Gastroesophageal sphincter (tissue), 3 donors: ENCODE measurements around the gene DIP2C.

Experiments used
- POLR2AphosphoS5 ChIP-seq: sonication (generic); formaldehyde crosslinking; IDR thresholded peaks from one replicate; pipeline ENCODE4 v1.6.1; 2017; ENCODE audit warnings: antibody characterized with exemption
- TF ChIP-seq, protein P1 (sequence below), 4 experiments: fragments of 200-600 bp in 2 of 4; fragments of 450-650 bp in 2 of 4; sonication (generic) in 1 of 4; IDR thresholded peaks; one replicate each; pipeline ENCODE4 v1.5.1; 2017 to 2019; ENCODE audit warnings: antibody characterized with exemption in 4 of 4, mild to moderate bottlenecking in 2 of 4, moderate library complexity in 2 of 4

DNA sequence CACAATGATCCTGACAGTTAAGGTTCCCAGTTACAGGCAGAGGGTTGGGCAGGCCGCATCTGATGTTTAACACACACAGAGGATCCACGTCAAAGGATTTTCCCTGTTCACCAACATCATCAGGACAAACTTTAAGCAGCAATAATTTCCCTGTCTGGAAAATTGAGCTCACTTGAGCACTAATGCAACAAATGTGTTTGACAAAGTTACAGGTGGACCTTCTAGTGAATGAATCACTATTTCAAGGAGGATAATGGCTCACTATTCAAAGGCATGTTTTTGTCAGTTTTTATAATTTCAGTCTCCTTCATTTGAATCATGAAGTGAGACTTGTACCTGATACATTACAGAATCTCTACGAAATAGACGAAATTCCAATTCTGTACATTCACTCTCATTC, 127.3 kb downstream of the DIP2C start:
- TF ChIP-seq, protein P1, sequence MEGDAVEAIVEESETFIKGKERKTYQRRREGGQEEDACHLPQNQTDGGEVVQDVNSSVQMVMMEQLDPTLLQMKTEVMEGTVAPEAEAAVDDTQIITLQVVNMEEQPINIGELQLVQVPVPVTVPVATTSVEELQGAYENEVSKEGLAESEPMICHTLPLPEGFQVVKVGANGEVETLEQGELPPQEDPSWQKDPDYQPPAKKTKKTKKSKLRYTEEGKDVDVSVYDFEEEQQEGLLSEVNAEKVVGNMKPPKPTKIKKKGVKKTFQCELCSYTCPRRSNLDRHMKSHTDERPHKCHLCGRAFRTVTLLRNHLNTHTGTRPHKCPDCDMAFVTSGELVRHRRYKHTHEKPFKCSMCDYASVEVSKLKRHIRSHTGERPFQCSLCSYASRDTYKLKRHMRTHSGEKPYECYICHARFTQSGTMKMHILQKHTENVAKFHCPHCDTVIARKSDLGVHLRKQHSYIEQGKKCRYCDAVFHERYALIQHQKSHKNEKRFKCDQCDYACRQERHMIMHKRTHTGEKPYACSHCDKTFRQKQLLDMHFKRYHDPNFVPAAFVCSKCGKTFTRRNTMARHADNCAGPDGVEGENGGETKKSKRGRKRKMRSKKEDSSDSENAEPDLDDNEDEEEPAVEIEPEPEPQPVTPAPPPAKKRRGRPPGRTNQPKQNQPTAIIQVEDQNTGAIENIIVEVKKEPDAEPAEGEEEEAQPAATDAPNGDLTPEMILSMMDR (IDR thresholded peaks at IDR 0.05): no peak
- TF ChIP-seq POLR2AphosphoS5: no peak
